Loucy (cell line): ENCODE results near the gene HOXA5.

Source experiments
- EZH2phosphoT487 ChIP-seq: fragments of 200-600 bp; IDR thresholded peaks from 2 replicates; pipeline ENCODE4 v1.6.1; 2018; ENCODE audit warnings: antibody characterized with exemption, mild to moderate bottlenecking, moderate library complexity, borderline replicate concordance
- TF ChIP-seq, protein P1 (sequence below): fragments of 200-600 bp; sonication (generic); conservative IDR thresholded peaks from 2 replicates; pipeline ENCODE4 v1.5.1; 2014; ENCODE audit warnings: mild to moderate bottlenecking, antibody characterized with exemption, low read length

DNA sequence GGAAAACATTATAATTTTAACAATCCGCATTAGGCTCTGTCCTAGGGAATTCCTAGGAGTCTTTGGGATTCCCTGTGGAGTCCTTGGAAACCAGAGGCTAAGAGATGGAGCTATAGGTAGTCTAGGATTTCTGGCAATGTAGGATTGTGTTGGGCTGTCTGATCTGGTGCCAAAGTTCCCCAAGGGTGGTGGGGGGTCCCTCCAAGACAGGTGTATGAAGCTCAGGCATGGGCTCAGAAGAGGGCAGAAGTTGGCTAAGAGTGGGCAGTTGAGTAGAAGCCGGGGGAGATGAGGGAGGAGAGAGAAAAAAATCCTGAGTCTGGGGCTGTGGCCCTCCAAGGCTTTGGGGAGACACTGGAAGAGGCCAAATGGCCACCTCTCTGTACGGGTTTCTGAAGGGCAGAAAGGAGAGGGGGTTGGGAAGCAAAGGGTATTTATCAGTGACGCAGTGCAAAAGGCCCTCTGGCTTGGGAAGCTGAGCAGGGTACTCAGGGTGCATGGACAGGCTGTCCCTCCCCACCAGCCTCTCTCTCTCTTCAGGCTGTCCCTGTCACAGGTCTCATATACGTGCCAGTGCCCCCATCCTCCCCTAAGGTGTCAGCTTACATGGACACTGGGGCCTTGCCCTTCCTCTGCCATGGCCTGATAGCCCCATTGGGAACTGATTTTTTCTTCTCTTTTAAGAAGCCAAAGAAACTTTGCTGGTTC lies 3.2 kb upstream of the HOXA5 start:
- TF ChIP-seq, protein P1, sequence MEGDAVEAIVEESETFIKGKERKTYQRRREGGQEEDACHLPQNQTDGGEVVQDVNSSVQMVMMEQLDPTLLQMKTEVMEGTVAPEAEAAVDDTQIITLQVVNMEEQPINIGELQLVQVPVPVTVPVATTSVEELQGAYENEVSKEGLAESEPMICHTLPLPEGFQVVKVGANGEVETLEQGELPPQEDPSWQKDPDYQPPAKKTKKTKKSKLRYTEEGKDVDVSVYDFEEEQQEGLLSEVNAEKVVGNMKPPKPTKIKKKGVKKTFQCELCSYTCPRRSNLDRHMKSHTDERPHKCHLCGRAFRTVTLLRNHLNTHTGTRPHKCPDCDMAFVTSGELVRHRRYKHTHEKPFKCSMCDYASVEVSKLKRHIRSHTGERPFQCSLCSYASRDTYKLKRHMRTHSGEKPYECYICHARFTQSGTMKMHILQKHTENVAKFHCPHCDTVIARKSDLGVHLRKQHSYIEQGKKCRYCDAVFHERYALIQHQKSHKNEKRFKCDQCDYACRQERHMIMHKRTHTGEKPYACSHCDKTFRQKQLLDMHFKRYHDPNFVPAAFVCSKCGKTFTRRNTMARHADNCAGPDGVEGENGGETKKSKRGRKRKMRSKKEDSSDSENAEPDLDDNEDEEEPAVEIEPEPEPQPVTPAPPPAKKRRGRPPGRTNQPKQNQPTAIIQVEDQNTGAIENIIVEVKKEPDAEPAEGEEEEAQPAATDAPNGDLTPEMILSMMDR = no peak
- TF ChIP-seq EZH2phosphoT487 = no peak
